Measurements from ENCODE around the gene UBE2E2.

DNA sequence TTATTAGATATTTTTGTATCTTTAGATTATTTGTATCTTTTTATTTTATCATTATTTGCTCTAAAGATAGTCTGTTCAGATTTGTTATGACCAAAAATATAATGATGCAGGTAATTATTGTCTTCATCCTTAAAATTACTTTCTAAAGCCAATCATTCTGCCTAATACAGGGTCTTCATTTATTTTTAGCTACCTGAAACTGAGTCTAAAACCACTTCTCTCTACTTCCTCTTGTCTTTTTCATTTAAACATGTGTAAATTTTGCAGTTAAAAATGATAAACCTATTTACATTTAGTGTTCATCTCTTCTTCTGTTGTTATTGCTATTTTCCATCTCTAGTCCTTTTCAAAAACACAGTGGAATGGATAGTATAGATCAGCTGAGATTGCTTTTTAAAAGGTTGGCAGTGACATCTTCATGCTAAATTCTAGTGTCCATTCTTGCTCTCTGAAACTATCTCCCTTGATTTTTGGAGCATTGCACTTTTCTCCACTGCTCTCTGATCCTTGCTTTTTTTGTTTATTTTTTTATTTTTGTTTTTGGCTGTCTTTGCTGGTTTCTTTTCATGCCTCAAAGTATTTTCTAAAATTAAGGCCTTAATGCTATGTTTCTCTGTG lies 91.8 kb downstream of the UBE2E2 start:
- TF ChIP-seq YY1 (IDR thresholded peaks at IDR 0.05; ENCODE audit: insufficient read depth, insufficient read length) (no peak), SUZ12 (IDR thresholded peaks at IDR 0.05; ENCODE audit: extremely low read depth, insufficient read depth, insufficient read length) (no peak)

Data from NT2/D1 (cell line).